ENCODE data around the gene PDLIM7.
A peak's percentile ranks its signal among the peaks of the same experiment; 100 is the strongest.

Gene PDLIM7

GRCh38 chr5:177496727-177497291 is 595 bp downstream of the PDLIM7 start:
- no peaks in the 10 kb centered on the region for H3K27me3 ChIP-seq (ENCODE audit: insufficient read depth, poor library complexity, severe bottlenecking)
- H3K27ac ChIP-seq (replicated peaks) = peak overlapping the region; percentile 66
- DNase-seq (ENCODE audit: low read depth in 1 of 2, low spot score in 1 of 2) = no peak
- TF ChIP-seq POLR2AphosphoS5 (IDR thresholded peaks at IDR 0.05; ENCODE audit: low read depth) = 0 out of 2 replicates have a peak, but pooled peaks have one; percentile 1
- no peak for TF ChIP-seq SPI1 (IDR thresholded peaks at IDR 0.05; ENCODE audit: borderline replicate concordance, low read depth)
- H3K4me3 ChIP-seq (replicated peaks; ENCODE audit: insufficient read depth, low read length) = peak overlapping the region; percentile 81

DNA sequence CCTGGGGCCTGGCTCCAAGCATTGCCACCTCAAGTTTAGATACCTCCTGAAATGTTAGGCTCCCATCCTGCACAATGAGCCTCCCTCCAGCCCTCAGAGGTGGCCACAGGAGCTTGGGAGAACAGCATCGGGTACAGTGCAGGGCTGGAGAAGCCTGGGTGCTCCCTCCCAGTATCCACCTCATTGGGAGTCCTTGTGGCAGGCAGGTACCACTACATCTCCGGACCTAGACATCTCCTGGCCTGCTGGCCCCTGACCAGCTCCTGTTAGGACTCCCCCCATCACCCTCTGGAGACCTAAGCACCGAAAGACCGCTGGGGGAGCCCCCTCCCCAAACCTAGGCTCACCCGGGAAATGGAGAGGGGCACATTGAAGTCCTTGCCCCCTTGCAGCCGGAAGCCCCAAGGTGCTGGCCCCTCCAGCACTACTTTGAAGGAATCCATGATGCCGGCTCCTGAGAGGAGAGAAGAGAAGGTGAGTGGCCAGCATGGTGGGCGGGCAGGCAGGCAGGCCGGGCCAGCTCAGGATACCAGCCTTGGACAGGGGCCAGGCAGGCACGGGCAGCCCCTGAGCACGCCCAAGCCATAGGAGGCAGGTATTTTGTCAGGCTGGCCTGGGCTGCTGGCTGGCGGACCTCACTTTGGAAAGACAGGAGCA is 1.2 kb downstream of the PDLIM7 start:
- TF ChIP-seq, protein P1, sequence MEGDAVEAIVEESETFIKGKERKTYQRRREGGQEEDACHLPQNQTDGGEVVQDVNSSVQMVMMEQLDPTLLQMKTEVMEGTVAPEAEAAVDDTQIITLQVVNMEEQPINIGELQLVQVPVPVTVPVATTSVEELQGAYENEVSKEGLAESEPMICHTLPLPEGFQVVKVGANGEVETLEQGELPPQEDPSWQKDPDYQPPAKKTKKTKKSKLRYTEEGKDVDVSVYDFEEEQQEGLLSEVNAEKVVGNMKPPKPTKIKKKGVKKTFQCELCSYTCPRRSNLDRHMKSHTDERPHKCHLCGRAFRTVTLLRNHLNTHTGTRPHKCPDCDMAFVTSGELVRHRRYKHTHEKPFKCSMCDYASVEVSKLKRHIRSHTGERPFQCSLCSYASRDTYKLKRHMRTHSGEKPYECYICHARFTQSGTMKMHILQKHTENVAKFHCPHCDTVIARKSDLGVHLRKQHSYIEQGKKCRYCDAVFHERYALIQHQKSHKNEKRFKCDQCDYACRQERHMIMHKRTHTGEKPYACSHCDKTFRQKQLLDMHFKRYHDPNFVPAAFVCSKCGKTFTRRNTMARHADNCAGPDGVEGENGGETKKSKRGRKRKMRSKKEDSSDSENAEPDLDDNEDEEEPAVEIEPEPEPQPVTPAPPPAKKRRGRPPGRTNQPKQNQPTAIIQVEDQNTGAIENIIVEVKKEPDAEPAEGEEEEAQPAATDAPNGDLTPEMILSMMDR (IDR thresholded peaks at IDR 0.05; ENCODE audit: insufficient read depth, low read length) = peak; percentile 19
- no peak for TF ChIP-seq POLR2AphosphoS5 (IDR thresholded peaks at IDR 0.05; ENCODE audit: low read depth)
- peak overlapping the region; percentile 81 for H3K4me3 ChIP-seq (replicated peaks; ENCODE audit: insufficient read depth, low read length)
- DNase-seq (ENCODE audit: low read depth in 1 of 2, low spot score in 1 of 2) = no peak

GRCh38 chr5:177495243-177496060 is 2.0 kb downstream of the PDLIM7 start:
- Histone ChIP-seq H3K4me3 (replicated peaks; ENCODE audit: insufficient read depth, low read length) (peak overlapping the region; percentile 81), H3K27me3 (ENCODE audit: insufficient read depth, poor library complexity, severe bottlenecking) (no peaks in the 10 kb centered on the region), H3K27ac (replicated peaks) (peak overlapping the region; percentile 55)
- peak in 1 of 2 experiments; percentile 70 for DNase-seq (ENCODE audit: low read depth in 1 of 2, low spot score in 1 of 2)
- TF ChIP-seq, protein P1 (IDR thresholded peaks at IDR 0.05; ENCODE audit: insufficient read depth, low read length) = no peak
- TF ChIP-seq GABPA (IDR thresholded peaks at IDR 0.05; ENCODE audit: low read depth) (no peak), POLR2AphosphoS5 (IDR thresholded peaks at IDR 0.05; ENCODE audit: low read depth) (peak; percentile 12; the same call in 1 of the 2 replicates), SPI1 (IDR thresholded peaks at IDR 0.05; ENCODE audit: borderline replicate concordance, low read depth) (no peak)
- TF ChIP-seq, protein P2, sequence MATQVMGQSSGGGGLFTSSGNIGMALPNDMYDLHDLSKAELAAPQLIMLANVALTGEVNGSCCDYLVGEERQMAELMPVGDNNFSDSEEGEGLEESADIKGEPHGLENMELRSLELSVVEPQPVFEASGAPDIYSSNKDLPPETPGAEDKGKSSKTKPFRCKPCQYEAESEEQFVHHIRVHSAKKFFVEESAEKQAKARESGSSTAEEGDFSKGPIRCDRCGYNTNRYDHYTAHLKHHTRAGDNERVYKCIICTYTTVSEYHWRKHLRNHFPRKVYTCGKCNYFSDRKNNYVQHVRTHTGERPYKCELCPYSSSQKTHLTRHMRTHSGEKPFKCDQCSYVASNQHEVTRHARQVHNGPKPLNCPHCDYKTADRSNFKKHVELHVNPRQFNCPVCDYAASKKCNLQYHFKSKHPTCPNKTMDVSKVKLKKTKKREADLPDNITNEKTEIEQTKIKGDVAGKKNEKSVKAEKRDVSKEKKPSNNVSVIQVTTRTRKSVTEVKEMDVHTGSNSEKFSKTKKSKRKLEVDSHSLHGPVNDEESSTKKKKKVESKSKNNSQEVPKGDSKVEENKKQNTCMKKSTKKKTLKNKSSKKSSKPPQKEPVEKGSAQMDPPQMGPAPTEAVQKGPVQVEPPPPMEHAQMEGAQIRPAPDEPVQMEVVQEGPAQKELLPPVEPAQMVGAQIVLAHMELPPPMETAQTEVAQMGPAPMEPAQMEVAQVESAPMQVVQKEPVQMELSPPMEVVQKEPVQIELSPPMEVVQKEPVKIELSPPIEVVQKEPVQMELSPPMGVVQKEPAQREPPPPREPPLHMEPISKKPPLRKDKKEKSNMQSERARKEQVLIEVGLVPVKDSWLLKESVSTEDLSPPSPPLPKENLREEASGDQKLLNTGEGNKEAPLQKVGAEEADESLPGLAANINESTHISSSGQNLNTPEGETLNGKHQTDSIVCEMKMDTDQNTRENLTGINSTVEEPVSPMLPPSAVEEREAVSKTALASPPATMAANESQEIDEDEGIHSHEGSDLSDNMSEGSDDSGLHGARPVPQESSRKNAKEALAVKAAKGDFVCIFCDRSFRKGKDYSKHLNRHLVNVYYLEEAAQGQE (IDR thresholded peaks at IDR 0.05; ENCODE audit: insufficient replicate concordance, low read depth) = no peak

More for the DNA sequence above, 1.2 kb downstream of the PDLIM7 start:
- peak overlapping the region; percentile 66 for H3K27ac ChIP-seq (replicated peaks)
- H3K27me3 ChIP-seq (ENCODE audit: insufficient read depth, poor library complexity, severe bottlenecking) = no peaks in the 10 kb centered on the region

GRCh38 chr5:177494346-177495195 is 2.8 kb downstream of the PDLIM7 start:
- DNase-seq (ENCODE audit: low read depth in 1 of 2, low spot score in 1 of 2) = peak; percentile 90 to 93
- TF ChIP-seq POLR2AphosphoS5 (IDR thresholded peaks at IDR 0.05; ENCODE audit: low read depth) (no peak; the same call in 1 of the 2 replicates), SPI1 (IDR thresholded peaks at IDR 0.05; ENCODE audit: borderline replicate concordance, low read depth) (peak; percentile 100)
- peak overlapping the region; percentile 55 for H3K27ac ChIP-seq (replicated peaks)
- peak overlapping the region; percentile 22 for H3K4me3 ChIP-seq (replicated peaks; ENCODE audit: insufficient read depth, low read length)
- no peaks in the 10 kb centered on the region for H3K27me3 ChIP-seq (ENCODE audit: insufficient read depth, poor library complexity, severe bottlenecking)

All from HL-60 (cell line).